Thyroid gland (tissue), 4 donors: ENCODE measurements around the gene ZBP1. TPM values are rescaled to one million over a fixed set of nuclear protein-coding genes. Genes with fewer than 3 reads are reported as not detected.

ENCODE experiments used
- DNase-seq, 2 donors: peaks; one replicate each; pipeline ENCODE4 v3.0.0-alpha.2; 2019
- H3K27ac ChIP-seq, 3 donors: fragments of 200-600 bp; sonication (generic); 1 replicate in 2 of 3; 2 replicates in 1 of 3; pipeline ENCODE4 v1.5.1; 2016 to 2019; ENCODE audit warnings: mild to moderate bottlenecking in 1 of 3, moderate library complexity in 1 of 3
- H3K27me3 ChIP-seq: fragments of 200-600 bp; sonication (generic); one replicate; pipeline ENCODE4 v1.5.1; 2019
- H3K36me3 ChIP-seq, 2 donors: fragments of 200-600 bp; sonication (generic); one replicate each; pipeline ENCODE4 v1.5.1; 2016 to 2019
- H3K4me1 ChIP-seq, 2 donors: fragments of 200-600 bp; sonication (generic); one replicate each; pipeline ENCODE4 v1.5.1; 2017 to 2019
- H3K4me3 ChIP-seq, 3 donors: fragments of 200-600 bp; sonication (generic); replicated peaks in 1 of 3; 1 replicate in 2 of 3; 2 replicates in 1 of 3; pipeline ENCODE4 v1.5.1; 2016; ENCODE audit warnings: mild to moderate bottlenecking in 1 of 3
- H3K9me3 ChIP-seq: fragments of 200-600 bp; sonication (generic); one replicate; pipeline ENCODE4 v1.5.1; 2017
- POLR2A ChIP-seq, 2 donors: fragments of 450-650 bp; IDR thresholded peaks; one replicate each; pipeline ENCODE4 v1.6.1; 2017; ENCODE audit warnings: antibody characterized with exemption in 2 of 2, mild to moderate bottlenecking in 2 of 2, moderate library complexity in 1 of 2
- WGBS, 2 donors: methylation state at CpG; one replicate each; pipeline ENCODE4 v1.1.5; 2017; 5-methylcytosine and 5-hydroxymethylcytosine counted together
- intact Hi-C: fragments of 100-400 bp; cut with DNase I; formaldehyde crosslinking; loops from one replicate; pipeline ENCODE4 v1.15.1; 2023
- total RNA-seq, 4 donors: library from RNA; depleted of rRNA; stranded (reverse); fragments of >200 nt; gene quantifications; one replicate each; pipeline ENCODE4 v1.2.3, GENCODE V29; 2016
- TF ChIP-seq, protein P1 (sequence below), 6 experiments: fragments of 200-600 bp in 3 of 6; fragments of 450-650 bp in 3 of 6; sonication (generic) in 3 of 6; IDR thresholded peaks; one replicate each; pipeline ENCODE4 v1.5.1; 2016 to 2019; ENCODE audit warnings: antibody characterized with exemption in 6 of 6, mild to moderate bottlenecking in 2 of 6, inconsistent platforms in 1 of 6, moderate library complexity in 1 of 6

The ZBP1 gene
- total RNA-seq, 4 donors from 2014 or later: 0.33 to 1.5 (median 0.34) TPM; not detected in 1

DNA sequence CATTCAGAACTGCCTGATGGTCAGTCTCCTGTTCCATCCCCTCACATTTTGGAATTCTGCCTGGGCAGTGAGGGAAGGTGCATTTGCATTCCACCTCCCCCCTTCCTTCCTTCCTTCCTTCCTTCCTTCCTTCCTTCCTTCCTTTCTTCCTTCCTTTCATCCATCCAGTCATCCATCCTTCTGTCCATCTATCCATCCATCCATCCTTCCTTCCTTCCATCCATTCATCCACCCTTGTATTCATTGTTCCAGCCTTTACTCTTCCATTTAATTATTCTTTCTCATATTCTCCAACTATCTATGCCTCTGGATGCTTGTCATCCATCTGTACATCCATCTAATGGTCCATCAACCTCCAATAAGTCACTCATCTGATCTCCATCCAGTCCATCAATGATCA lies 45.3 kb downstream of the ZBP1 start:
- Histone ChIP-seq H3K27ac (no peak overlapping the region), H3K27me3 (no peaks in the 10 kb centered on the region), H3K4me1 (peaks cover 0 to 8% of the 10 kb centered on the region in 2 donors), H3K36me3 (no peaks in the 10 kb centered on the region), H3K4me3 (no peak overlapping the region), H3K9me3 (no peaks in the 10 kb centered on the region)
- no peak for DNase-seq
- TF ChIP-seq POLR2A (IDR thresholded peaks at IDR 0.05): no peak
- TF ChIP-seq, protein P1, sequence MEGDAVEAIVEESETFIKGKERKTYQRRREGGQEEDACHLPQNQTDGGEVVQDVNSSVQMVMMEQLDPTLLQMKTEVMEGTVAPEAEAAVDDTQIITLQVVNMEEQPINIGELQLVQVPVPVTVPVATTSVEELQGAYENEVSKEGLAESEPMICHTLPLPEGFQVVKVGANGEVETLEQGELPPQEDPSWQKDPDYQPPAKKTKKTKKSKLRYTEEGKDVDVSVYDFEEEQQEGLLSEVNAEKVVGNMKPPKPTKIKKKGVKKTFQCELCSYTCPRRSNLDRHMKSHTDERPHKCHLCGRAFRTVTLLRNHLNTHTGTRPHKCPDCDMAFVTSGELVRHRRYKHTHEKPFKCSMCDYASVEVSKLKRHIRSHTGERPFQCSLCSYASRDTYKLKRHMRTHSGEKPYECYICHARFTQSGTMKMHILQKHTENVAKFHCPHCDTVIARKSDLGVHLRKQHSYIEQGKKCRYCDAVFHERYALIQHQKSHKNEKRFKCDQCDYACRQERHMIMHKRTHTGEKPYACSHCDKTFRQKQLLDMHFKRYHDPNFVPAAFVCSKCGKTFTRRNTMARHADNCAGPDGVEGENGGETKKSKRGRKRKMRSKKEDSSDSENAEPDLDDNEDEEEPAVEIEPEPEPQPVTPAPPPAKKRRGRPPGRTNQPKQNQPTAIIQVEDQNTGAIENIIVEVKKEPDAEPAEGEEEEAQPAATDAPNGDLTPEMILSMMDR (IDR thresholded peaks at IDR 0.05): no peak
- intact Hi-C loops: no loop called here

- TF ChIP-seq, protein P1 (IDR thresholded peaks at IDR 0.05): no peak
- TF ChIP-seq POLR2A (IDR thresholded peaks at IDR 0.05): no peak
- 65 to 72% methylated on average over 3 to 5 of the region's 5 CpGs for whole genome bisulfite sequencing, 2 donors
- no peak for DNase-seq
- Histone ChIP-seq H3K36me3 (no peaks in the 10 kb centered on the region), H3K27ac (no peak overlapping the region), H3K9me3 (no peaks in the 10 kb centered on the region), H3K4me1 (peaks cover 0 to 8% of the 10 kb centered on the region in 2 donors), H3K4me3 (no peak overlapping the region), H3K27me3 (no peaks in the 10 kb centered on the region)
- intact Hi-C loops: no loop called here
Measured at GRCh38 chr20:57573894-57574293, 46.3 kb downstream of the ZBP1 start.

DNA sequence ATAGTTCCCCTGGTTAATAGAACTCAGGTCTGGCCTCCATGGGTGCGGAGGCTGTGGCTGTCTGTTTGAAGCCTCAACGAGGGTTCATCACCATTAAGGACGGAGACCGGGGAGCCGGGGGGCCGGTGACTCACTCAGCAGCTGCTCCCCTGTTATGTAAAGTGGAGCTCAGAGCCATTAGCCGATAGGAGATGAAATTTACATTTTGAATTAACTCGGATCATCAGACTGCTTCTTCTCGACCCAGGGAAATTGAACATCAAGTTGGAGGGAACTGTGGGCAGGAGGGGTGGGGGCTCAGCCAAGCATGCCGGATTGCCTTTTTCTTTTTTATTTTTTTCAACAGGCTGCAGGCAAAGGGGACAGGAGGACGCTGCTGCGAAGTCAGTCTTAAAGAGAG lies 47.0 kb downstream of the ZBP1 start:
- intact Hi-C loops: no loop called here

DNA sequence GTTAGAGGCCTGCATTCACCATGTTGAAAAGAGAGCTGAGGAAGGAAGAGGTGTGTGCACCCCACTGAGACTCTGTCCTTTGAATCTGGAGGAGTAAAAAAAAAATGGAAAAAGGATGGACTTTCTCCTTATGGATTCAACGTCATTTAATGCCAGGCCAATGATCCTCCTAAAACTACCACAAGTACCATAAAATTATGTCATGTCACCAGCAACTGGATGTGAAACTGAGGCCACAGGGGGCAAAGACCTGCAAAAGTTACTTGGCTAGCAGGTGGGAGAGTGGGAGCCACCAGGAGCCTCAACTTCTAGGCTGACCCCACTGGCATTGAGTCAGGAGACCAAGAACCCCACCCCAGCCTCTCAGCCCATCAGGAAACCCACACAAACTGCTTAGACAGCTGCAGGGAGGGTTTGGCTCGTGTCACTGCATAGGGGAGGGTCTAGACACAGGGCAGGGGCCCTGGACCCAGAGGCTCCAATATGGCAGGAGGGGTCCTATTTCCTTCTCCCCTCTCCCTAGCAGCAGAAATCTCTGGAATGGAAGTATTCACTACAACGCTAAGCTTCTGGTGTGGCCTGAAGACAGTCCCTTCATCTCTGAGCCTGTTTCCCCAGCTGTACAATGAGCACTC lies 48.3 kb downstream of the ZBP1 start:
- 90% methylated on average over 3 of the region's 3 CpGs for WGBS, 2 donors
- peaks cover 0 to 8% of the 10 kb centered on the region in 2 donors for H3K4me1 ChIP-seq
- H3K36me3 ChIP-seq: no peaks in the 10 kb centered on the region
- no peak overlapping the region for H3K4me3 ChIP-seq
- intact Hi-C loops: no loop called here
- TF ChIP-seq POLR2A (IDR thresholded peaks at IDR 0.05): no peak
- TF ChIP-seq, protein P1 (IDR thresholded peaks at IDR 0.05): no peak
- no peaks in the 10 kb centered on the region for H3K27me3 ChIP-seq
- H3K9me3 ChIP-seq: no peaks in the 10 kb centered on the region
- DNase-seq: no peak
- H3K27ac ChIP-seq: no peak overlapping the region

More for the DNA sequence above, 47.0 kb downstream of the ZBP1 start:
- DNase-seq: no peak
- WGBS, 2 donors: 27 to 31% methylated on average over 10 to 11 of the region's 12 CpGs
- Histone ChIP-seq H3K4me1 (peaks cover 0 to 8% of the 10 kb centered on the region in 2 donors), H3K9me3 (no peaks in the 10 kb centered on the region), H3K36me3 (no peaks in the 10 kb centered on the region), H3K4me3 (no peak overlapping the region), H3K27ac (no peak overlapping the region), H3K27me3 (no peaks in the 10 kb centered on the region)
- no peak for TF ChIP-seq POLR2A (IDR thresholded peaks at IDR 0.05)
- TF ChIP-seq, protein P1 (IDR thresholded peaks at IDR 0.05): no peak

- Histone ChIP-seq H3K27ac (no peak overlapping the region), H3K4me1 (peaks cover 0 to 8% of the 10 kb centered on the region in 2 donors), H3K27me3 (no peaks in the 10 kb centered on the region), H3K36me3 (no peaks in the 10 kb centered on the region), H3K4me3 (no peak overlapping the region), H3K9me3 (no peaks in the 10 kb centered on the region)
- no peak for DNase-seq
- TF ChIP-seq POLR2A (IDR thresholded peaks at IDR 0.05): no peak
- TF ChIP-seq, protein P1 (IDR thresholded peaks at IDR 0.05): no peak
- WGBS, 2 donors: 63 to 67% methylated on average over 8 of the region's 8 CpGs
- intact Hi-C loops: no loop called here
Measured at GRCh38 chr20:57570920-57571319, 49.3 kb downstream of the ZBP1 start.
